GM12865 (cell line): ENCODE measurements around the gene ARHGEF7.

Experiments used
- DNase-seq: peaks from one replicate; pipeline ENCODE4 v3.0.0; 2010; ENCODE audit warnings: low read depth
- H3K4me3 ChIP-seq: 2 replicates; pipeline ENCODE4 v1.5.1; 2011; ENCODE audit warnings: mild to moderate bottlenecking, low read depth, low read length, control low read depth
- TF ChIP-seq, protein P1 (sequence below): IDR thresholded peaks from 2 replicates; pipeline ENCODE4 v1.5.1; 2011; ENCODE audit warnings: low read length, control low read depth, low read depth, inconsistent platforms; ENCODE audit not compliant: insufficient read depth; ENCODE audit errors: missing control alignments

The ARHGEF7 gene

DNA sequence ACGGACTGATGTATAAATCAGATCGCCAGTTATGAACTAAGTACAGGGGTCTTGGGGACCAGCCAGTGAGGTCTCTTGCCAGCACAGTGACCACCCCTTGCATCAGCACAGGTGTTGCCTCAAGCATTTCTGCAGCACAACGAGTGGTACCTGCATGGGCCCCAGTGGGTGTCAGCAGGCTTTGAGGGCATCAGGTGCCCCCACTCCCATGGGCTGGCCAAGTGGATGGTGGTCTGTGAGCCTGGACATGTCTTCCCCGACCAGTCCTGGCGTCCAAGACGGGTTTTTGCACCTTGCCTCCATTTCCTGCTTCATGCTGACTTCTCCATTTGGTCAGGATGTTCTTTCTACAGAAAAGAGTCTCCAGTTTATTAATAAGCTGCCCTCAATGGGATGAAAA, 22.4 kb upstream of the ARHGEF7 start:
- no peak overlapping the region for H3K4me3 ChIP-seq
- TF ChIP-seq, protein P1, sequence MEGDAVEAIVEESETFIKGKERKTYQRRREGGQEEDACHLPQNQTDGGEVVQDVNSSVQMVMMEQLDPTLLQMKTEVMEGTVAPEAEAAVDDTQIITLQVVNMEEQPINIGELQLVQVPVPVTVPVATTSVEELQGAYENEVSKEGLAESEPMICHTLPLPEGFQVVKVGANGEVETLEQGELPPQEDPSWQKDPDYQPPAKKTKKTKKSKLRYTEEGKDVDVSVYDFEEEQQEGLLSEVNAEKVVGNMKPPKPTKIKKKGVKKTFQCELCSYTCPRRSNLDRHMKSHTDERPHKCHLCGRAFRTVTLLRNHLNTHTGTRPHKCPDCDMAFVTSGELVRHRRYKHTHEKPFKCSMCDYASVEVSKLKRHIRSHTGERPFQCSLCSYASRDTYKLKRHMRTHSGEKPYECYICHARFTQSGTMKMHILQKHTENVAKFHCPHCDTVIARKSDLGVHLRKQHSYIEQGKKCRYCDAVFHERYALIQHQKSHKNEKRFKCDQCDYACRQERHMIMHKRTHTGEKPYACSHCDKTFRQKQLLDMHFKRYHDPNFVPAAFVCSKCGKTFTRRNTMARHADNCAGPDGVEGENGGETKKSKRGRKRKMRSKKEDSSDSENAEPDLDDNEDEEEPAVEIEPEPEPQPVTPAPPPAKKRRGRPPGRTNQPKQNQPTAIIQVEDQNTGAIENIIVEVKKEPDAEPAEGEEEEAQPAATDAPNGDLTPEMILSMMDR: no peak
- DNase-seq: no peak

DNA sequence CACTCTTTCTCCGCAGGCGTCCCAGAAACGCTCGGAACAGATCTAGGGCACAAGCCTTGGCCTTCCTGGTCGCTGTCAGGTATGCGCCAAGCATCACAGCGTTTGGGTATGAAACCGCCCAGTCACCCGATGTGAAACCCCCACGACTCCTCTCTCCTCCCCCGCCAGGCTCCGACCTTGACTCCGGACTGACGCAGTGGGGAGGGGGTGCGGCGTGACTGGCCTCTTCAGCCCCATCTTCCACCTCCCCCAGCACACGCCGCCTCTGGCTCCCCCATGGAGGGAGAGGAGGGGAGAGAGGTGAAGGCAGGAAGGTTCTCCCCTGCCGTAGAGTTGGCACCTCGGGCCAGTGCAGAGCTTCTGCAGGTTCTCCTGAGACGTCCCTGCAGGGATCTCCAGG, 22.0 kb upstream of the ARHGEF7 start:
- DNase-seq: no peak
- TF ChIP-seq, protein P1: no peak
- H3K4me3 ChIP-seq: no peak overlapping the region

DNA sequence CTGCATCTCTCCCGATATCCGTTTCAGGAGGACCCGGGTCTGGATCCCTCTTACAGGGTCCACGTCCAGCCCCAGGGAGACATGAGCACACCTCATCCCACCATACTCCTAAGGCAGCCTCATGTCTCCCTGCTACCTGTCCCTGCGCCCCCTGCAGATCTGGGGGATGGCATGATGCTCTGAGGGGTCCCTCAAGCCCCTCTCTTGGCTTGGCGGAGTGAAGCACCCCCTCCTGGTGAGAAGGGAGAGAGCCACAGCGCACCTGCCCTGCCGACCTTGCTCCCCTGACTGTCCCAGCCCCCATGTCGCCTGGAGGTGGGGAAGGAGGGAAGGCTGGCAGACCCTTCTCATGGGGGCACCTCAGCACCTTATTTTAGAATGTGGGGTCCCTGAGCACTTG, 21.5 kb upstream of the ARHGEF7 start:
- TF ChIP-seq, protein P1: no peak
- H3K4me3 ChIP-seq: no peak overlapping the region
- DNase-seq: no peak

DNA sequence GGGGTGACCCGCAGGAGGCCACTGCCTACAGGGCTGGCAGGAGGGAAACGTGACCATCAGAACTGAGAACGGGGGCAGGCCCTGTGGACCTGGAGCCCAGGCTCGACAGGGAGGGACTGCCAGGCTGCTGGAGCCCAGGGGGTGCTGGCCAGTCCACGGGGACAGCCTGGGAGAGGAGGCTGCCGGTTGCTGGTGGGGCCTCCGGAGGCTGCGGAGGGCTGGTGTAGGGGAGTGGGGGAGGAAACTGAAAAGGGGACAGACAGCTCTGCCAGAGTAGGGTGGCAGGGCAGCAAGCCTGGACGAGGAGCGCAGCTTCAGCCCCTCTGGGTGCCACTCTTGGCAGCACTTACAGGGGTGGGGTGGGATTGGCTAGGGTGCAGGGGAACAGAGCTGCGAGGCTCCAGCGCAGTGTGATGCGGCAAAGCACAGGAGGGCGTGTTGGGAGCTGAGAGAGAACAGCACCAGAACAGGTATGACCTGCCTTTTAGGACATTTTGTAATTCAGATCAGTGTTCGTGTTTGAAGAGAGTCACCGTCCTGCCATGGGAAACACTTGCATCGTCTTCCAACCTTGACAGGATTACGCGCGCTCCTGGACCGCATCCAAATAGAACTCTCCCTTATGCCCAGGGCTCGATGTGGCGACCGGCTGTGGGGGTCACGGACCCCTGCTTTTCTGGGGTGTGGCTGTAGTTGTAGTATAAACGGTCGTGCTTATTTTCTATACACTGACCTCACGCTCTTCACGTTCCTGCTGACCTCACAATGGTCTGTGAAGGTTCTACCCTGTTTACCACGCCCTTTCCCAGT, 19.9 kb upstream of the ARHGEF7 start:
- TF ChIP-seq, protein P1: no peak
- no peak overlapping the region for H3K4me3 ChIP-seq
- no peak for DNase-seq

DNA sequence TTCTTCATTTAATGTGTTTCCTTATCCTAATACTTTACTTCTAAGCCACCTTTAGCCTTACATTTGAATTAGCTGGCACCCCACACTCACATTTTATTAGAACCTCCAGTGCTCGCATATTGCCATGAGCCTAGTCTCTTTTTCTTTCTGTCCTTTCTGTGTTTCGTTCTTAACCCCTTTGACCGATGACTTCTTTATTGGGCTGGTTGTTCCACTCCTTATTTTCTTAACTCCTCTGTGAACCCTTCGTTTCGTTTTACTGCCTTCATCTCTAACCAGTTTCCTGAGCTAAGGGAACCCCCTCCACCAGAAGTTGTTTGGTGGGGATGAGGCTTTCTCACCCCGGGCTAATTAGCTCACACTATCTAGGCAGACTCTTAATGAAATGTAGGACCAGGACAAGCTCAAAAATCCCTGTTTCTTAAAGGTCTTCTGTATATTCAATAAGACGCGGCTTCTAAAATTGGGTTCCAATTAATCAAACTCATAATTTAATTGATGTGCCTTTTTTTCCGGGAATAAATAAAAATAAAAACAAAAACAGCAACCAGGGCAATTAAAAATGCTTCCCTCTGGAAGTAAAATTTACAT, 19.1 kb upstream of the ARHGEF7 start:
- H3K4me3 ChIP-seq: no peak overlapping the region
- TF ChIP-seq, protein P1: no peak
- DNase-seq: no peak

DNA sequence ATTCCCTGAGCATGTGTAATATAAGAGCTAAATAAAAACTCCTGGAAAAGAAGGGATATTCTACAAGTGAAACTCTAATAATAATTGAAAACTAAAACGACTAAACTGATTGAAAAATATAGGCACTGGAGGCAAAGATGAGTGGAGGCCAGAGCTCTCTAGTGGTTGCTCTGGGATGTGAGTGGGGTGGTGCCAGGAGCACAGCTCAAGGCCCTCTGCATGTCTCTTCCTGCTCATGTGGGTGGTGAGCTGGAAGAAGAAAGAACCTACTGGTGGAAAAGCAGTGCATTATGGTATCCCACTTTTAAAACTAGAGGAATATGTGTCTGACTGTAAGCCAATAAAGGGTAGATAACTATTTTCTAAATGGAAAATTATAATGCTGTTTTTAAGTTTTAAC, 15.8 kb upstream of the ARHGEF7 start:
- DNase-seq: no peak
- TF ChIP-seq, protein P1: no peak
- H3K4me3 ChIP-seq: no peak overlapping the region

DNA sequence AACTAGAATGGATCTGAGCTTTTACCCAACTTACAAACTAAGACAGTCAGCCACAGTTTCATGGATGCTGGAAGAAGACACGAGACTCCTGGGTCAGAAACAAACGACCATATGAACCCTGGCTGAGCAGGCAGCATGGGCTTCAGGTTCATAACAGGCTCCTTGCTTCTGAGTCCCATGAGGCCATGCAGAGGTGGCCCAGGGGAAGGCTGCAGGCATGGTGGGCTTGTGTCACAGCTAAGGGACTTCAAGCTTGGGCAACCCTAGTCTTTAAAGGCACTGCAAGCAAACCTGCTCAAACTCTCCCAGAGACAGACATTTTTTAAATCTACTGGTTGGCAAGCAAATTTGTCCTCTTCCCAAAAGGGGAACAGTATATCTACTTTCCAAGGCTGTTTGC, 5.1 kb upstream of the ARHGEF7 start:
- DNase-seq: no peak
- no peak overlapping the region for H3K4me3 ChIP-seq
- TF ChIP-seq, protein P1: no peak
